CD4-positive, CD25-positive, alpha-beta regulatory T cell (primary cell): ENCODE measurements around the gene MYL7. TPM values are rescaled to one million over a fixed set of nuclear protein-coding genes. Genes with fewer than 3 reads are reported as not detected.

Experiments
- ATAC-seq, 2 donors: fragments of 150-1000 bp; cut with Tn5 transposase; one replicate each; pipeline ENCODE4 v1.10.0; 2021; ENCODE audit warnings: low read depth in 2 of 2, moderate number of reproducible peaks in 2 of 2, moderate library complexity in 1 of 2
- DNase-seq, 3 donors: peaks; one replicate each; pipeline versions ENCODE4 v3.0.0 to v3.0.0-alpha.2; 2012 to 2022; ENCODE audit warnings: mixed read lengths in 1 of 3
- H3K27ac ChIP-seq: one replicate; pipeline ENCODE4 v1.7.0; 2013; ENCODE audit warnings: mild to moderate bottlenecking, low read length; ENCODE audit not compliant: insufficient read depth, poor library complexity, severe bottlenecking
- H3K27me3 ChIP-seq: one replicate; pipeline ENCODE4 v1.7.0; 2013; ENCODE audit warnings: low read length; ENCODE audit not compliant: control insufficient read depth, insufficient read depth
- H3K36me3 ChIP-seq: one replicate; pipeline ENCODE4 v1.7.0; 2013; ENCODE audit warnings: mild to moderate bottlenecking, low read length, moderate library complexity; ENCODE audit not compliant: control insufficient read depth, insufficient read depth
- H3K4me1 ChIP-seq: 2 replicates; pipeline ENCODE4 v1.7.0; 2013; ENCODE audit warnings: mild to moderate bottlenecking, low read length; ENCODE audit not compliant: insufficient read depth, control insufficient read depth, poor library complexity, severe bottlenecking
- H3K4me3 ChIP-seq: one replicate; pipeline ENCODE4 v1.7.0; 2013; ENCODE audit warnings: low read depth, mild to moderate bottlenecking, low read length, moderate library complexity
- H3K9me3 ChIP-seq, 2 experiments: 1 replicate in 1 of 2; 2 replicates in 1 of 2; pipeline ENCODE4 v1.7.0; 2013; ENCODE audit warnings: low read length in 2 of 2, mild to moderate bottlenecking in 1 of 2, moderate library complexity in 1 of 2; ENCODE audit not compliant: control insufficient read depth in 2 of 2
- H3K27ac Mint-ChIP-seq, 3 donors: one replicate each; pipeline ENCODE4 v1.8.0; 2020 to 2022; ENCODE audit warnings: mild to moderate bottlenecking in 3 of 3, mixed read lengths in 3 of 3, moderate library complexity in 2 of 3
- H3K27me3 Mint-ChIP-seq: one replicate; pipeline ENCODE4 v1.8.0; 2022; ENCODE audit warnings: mild to moderate bottlenecking, mixed read lengths
- H3K36me3 Mint-ChIP-seq: one replicate; pipeline ENCODE4 v1.8.0; 2020; ENCODE audit warnings: mixed read lengths
- H3K4me1 Mint-ChIP-seq, 4 donors: one replicate each; pipeline ENCODE4 v1.8.0; 2020 to 2022; ENCODE audit warnings: mixed read lengths in 4 of 4, mild to moderate bottlenecking in 1 of 4
- H3K4me3 Mint-ChIP-seq, 4 donors: one replicate each; pipeline ENCODE4 v1.8.0; 2020 to 2022; ENCODE audit warnings: mild to moderate bottlenecking in 4 of 4, mixed read lengths in 4 of 4, moderate library complexity in 3 of 4
- H3K9me3 Mint-ChIP-seq, 7 donors: one replicate each; pipeline ENCODE4 v1.8.0; 2020 to 2022; ENCODE audit warnings: mixed read lengths in 7 of 7, mild to moderate bottlenecking in 3 of 7, moderate library complexity in 2 of 7
- polyA plus RNA-seq, 4 donors: library from polyadenylated mRNA; unstranded; fragments of 300-500 nt; fragmentation: Illumina TruSeq; gene quantifications; one replicate each; pipeline ENCODE4 v1.2.3, GENCODE V29; 2021
- total RNA-seq: library from RNA; stranded (reverse); gene quantifications from one replicate; pipeline ENCODE4 v1.2.3, GENCODE V29; 2022

Gene MYL7
- total and polyA plus RNA-seq, 5 donors from 2014 or later, result not detected

DNA sequence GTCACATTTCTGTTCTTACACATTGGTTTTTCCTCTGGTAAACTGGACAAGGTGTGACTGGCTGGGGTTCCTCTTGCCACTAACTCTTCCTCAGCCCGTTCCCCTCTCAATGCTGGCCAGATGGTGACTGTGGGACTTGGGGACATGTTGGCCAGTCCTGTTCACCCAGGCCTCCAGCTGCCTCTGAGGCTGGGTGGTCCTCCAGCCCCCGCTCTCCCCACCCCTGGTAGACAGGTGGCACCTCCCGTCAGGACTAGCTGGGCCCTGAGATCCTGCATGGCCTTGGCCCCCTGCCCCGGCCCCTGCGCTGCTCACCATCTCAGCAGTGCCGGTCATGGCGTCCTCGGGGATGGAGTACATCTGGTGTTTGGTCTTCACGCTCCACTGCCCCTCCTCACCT is 10.8 kb upstream of the MYL7 start:
- Mint-ChIP-seq H3K4me3 (no peak overlapping the region), H3K9me3 (no peaks in the 10 kb centered on the region), H3K27ac (no peak overlapping the region), H3K27me3 (peaks cover 4% of the 10 kb centered on the region), H3K36me3 (no peaks in the 10 kb centered on the region), H3K4me1 (no peaks in the 10 kb centered on the region)
- Histone ChIP-seq H3K9me3 (no peaks in the 10 kb centered on the region), H3K36me3 (no peaks in the 10 kb centered on the region), H3K4me3 (no peak overlapping the region), H3K27ac (no peak overlapping the region), H3K27me3 (no peaks in the 10 kb centered on the region), H3K4me1 (no peaks in the 10 kb centered on the region)
- DNase-seq (no peak), ATAC-seq (no peak)

DNA sequence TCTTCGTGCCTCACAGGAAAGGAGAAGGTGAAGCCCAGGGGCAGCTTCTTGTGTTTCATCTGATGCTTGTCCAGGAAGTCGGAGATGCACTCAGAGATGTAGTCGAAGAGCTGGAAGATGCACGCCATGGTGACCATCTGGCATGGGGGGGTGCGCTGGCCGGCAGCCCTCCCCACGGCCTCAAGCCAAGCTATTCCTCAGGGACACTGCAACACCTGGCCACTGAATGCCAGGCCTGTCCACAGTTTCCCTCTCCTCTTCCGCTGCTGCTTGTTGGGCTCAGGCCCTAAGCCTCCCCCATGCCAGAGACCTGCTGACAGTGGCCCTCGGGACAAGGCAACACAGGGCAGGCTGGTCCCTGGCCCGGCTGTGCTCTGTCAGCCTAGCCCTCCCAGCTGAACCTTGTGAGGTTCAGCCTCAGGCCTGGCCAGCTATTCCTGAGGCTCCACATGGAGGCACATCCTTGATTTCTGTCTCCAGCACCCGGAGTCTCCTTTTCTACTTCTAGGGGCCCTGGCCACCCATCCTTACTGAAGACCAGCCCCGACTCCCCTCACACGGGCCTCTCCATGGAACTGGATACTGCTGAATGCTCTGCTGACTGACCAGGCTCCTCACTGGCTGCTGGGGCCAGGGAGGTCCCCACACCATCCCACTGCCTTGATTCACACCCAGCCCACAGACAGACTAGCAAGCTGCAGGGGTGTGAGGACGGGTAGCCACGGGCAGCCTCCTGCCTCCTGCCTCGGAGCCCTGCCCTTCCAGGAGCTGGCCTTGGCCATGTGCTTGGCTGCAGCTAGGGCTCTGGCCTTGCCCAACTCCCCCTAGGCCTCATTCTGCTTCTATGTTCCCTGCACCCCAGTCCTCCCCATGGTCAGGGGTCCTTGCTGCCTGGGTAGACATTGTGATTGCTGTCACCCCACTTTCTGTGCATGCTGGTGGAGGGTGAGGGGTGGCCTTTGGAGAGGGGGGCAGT is 10.1 kb upstream of the MYL7 start:
- H3K36me3 Mint-ChIP-seq, result no peaks in the 10 kb centered on the region

DNA sequence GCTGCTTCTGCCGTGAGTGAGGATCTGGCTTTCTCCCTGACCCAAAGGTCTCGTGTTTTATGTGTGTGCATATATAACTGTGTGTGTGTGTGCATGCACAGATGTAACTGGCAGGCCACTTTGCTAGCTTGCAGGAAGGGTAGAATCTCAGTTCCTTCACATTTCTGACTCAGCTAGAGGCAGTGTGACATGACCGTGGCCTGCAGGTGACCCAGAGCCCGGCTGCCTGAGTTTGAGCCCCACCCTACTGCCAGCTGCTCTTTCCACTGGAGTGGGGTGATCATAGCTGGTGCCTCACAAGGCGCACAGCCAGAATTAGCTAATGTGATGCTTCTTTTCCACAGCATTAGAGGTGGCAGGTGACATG is 9.3 kb upstream of the MYL7 start:
- H3K4me1 Mint-ChIP-seq, result peaks cover 0 to 9% (median 0%) of the 10 kb centered on the region in 4 donors
- ATAC-seq (no peak), DNase-seq (no peak)
- H3K27ac Mint-ChIP-seq, result peak overlapping the region in 1 of 3 donors; percentile 6
- peaks cover 9% of the 10 kb centered on the region for H3K27me3 Mint-ChIP-seq
- no peak overlapping the region for H3K4me3 ChIP-seq
- no peaks in the 10 kb centered on the region for H3K36me3 Mint-ChIP-seq
- H3K4me3 Mint-ChIP-seq, result no peak overlapping the region
- H3K4me1 ChIP-seq, result peaks cover 7% of the 10 kb centered on the region
- peaks cover 0 to under 1% (median 0%) of the 10 kb centered on the region in 7 donors for H3K9me3 Mint-ChIP-seq
- no peaks in the 10 kb centered on the region for H3K27me3 ChIP-seq
- no peaks in the 10 kb centered on the region for H3K36me3 ChIP-seq
- no peak overlapping the region for H3K27ac ChIP-seq
- H3K9me3 ChIP-seq, result no peaks in the 10 kb centered on the region

More for the DNA sequence above, 10.1 kb upstream of the MYL7 start:
- no peaks in the 10 kb centered on the region for H3K9me3 ChIP-seq
- Mint-ChIP-seq H3K4me1 (peaks cover 0 to 4% (median 0%) of the 10 kb centered on the region in 4 donors), H3K27me3 (peaks cover 9% of the 10 kb centered on the region), H3K27ac (peak overlapping the region in 1 of 3 donors; percentile 6), H3K9me3 (no peaks in the 10 kb centered on the region), H3K4me3 (peak overlapping the region in 1 of 4 donors; percentile 38)
- H3K4me1 ChIP-seq, result peaks cover 2% of the 10 kb centered on the region
- H3K27me3 ChIP-seq, result no peaks in the 10 kb centered on the region
- no peak for ATAC-seq
- H3K27ac ChIP-seq, result no peak overlapping the region
- H3K36me3 ChIP-seq, result no peaks in the 10 kb centered on the region
- no peak for DNase-seq
- no peak overlapping the region for H3K4me3 ChIP-seq

DNA sequence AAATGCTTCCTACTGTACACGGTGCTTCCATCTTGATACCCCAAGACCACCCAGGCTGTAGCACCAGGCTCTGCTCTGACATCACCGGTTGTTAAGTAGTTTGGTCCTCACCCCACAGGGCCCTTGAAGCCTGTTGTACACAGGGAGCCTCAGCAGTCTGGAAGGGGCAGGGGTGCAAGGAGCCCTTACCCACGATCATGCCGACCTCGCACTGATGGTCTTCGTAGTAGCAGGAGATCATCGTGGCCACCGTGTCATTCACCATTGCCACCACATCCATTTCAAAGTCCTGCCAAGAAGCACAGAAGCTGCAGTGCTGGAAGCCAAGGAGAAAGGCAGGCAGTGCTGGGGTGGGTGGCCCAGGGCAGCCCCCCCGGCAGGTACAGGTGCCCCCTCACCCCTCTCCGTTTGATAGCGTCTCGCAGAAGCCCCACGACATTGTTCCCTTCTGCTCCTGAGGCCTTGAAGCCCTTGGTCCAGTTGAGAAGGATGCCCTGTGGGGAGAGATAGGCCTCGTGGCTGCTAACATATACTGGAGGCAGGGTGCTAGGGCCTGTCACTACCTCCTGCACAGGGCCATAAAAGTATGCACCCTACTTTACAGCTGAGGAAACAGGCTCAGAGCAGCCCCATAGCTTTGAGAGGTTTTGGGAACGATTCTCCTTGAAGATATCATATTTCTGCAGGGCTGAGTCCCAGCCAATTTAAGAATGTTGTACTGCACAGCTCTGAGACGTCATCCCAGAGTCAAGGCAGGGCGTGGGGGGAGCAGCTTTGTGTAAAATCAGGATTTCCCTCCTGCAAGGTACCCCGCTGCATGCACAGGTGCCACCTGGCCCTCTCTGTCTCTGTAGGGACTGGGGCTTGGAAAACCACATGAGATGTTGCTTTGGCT is 8.7 kb upstream of the MYL7 start:
- DNase-seq, result no peak
- Histone ChIP-seq H3K27me3 (no peaks in the 10 kb centered on the region), H3K36me3 (no peaks in the 10 kb centered on the region), H3K4me3 (no peak overlapping the region), H3K4me1 (peaks cover 7% of the 10 kb centered on the region), H3K27ac (no peak overlapping the region), H3K9me3 (no peaks in the 10 kb centered on the region)
- Mint-ChIP-seq H3K4me1 (peaks cover 0 to 14% (median 0%) of the 10 kb centered on the region in 4 donors), H3K27me3 (peaks cover 9% of the 10 kb centered on the region), H3K9me3 (peaks cover 0 to 1% (median 0%) of the 10 kb centered on the region in 7 donors), H3K36me3 (no peaks in the 10 kb centered on the region), H3K27ac (no peak overlapping the region), H3K4me3 (peak overlapping the region in 1 of 4 donors; percentile 52)
- no peak for ATAC-seq

DNA sequence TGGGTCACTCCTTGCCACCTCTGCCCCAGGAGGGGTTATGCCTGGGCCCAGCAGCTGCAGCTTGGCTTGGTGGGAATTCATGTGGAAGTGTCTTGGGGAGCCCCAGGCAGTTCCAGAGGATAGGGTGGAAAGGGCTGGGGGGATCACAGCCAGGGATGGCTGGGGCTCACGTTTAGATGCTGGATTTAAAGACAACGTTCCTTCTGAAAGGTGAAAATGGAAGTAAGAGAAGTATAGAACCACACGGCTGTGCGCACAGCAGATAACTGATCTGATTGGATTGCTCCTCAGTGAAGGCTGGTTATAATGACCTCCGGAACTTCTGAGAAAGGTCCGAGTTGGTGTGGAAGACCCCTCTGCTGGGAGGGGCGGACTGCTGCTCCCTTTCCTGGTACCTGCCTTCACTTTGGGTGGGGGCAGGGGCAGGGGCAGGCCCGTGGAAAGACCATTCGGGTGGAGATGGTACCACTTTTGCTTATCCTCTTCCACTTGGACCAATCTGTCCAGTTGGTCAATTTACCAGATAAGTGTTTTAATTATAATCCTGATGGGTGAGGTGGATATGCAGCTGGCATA is 7.9 kb upstream of the MYL7 start:
- peak overlapping the region in 1 of 3 donors; percentile 84 for H3K27ac Mint-ChIP-seq
- H3K4me3 Mint-ChIP-seq, result no peak overlapping the region
- Histone ChIP-seq H3K36me3 (no peaks in the 10 kb centered on the region), H3K4me3 (no peak overlapping the region), H3K4me1 (peaks cover 7% of the 10 kb centered on the region), H3K27ac (no peak overlapping the region), H3K9me3 (no peaks in the 10 kb centered on the region), H3K27me3 (no peaks in the 10 kb centered on the region)
- DNase-seq, result no peak
- no peaks in the 10 kb centered on the region for H3K36me3 Mint-ChIP-seq
- ATAC-seq, result no peak
- peaks cover 0 to 1% (median 0%) of the 10 kb centered on the region in 7 donors for H3K9me3 Mint-ChIP-seq
- peaks cover 0 to 14% (median 0%) of the 10 kb centered on the region in 4 donors for H3K4me1 Mint-ChIP-seq
- H3K27me3 Mint-ChIP-seq, result peaks cover 9% of the 10 kb centered on the region

DNA sequence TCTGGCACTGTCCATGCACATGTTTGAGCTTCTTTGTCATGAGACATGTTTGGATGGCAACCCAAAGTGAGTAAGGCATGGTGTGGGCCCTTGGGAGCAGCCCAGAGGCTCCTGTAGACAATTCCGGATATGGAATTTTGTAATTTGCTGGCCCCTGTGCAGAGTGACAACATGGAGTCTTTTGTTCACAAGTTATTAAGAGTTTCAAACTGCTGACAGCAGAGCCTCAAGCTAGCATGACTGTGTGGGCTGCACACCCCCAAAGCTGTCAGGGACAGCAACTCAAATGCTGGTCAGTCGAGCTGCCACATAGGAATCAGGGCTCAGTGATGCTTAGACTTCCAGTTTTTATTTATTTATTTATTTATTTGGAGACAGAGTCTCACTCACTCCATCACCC is 7.0 kb upstream of the MYL7 start:
- peaks cover 0 to 1% (median 0%) of the 10 kb centered on the region in 7 donors for H3K9me3 Mint-ChIP-seq
- no peaks in the 10 kb centered on the region for H3K36me3 Mint-ChIP-seq
- H3K27ac Mint-ChIP-seq, result no peak overlapping the region

More for the DNA sequence above, 7.0 kb upstream of the MYL7 start:
- Histone ChIP-seq H3K27me3 (no peaks in the 10 kb centered on the region), H3K36me3 (no peaks in the 10 kb centered on the region), H3K27ac (no peak overlapping the region), H3K9me3 (no peaks in the 10 kb centered on the region), H3K4me1 (peaks cover 7% of the 10 kb centered on the region), H3K4me3 (no peak overlapping the region)
- DNase-seq, result no peak
- Mint-ChIP-seq H3K4me1 (peaks cover 0 to 14% (median 0%) of the 10 kb centered on the region in 4 donors), H3K27me3 (peaks cover 9% of the 10 kb centered on the region), H3K4me3 (peak overlapping the region in 1 of 4 donors; percentile 38)
- no peak for ATAC-seq
